Measurements from ENCODE around the gene USP1.

Gene USP1

GRCh38 chr1:62417351-62417999 is 19.4 kb upstream of the USP1 start:
- DNase-seq (ENCODE audit: extremely low read depth, insufficient read length): no peak
- TF ChIP-seq CTCF (IDR thresholded peaks at IDR 0.05; ENCODE audit: insufficient read depth, low read length, poor library complexity, severe bottlenecking): no peak
- no peaks in the 10 kb centered on the region for H3K36me3 ChIP-seq (ENCODE audit: control insufficient read depth, insufficient read depth, low read length)
- no peak overlapping the region for H3K4me3 ChIP-seq (replicated peaks; ENCODE audit: low read depth, low read length)
- no peaks in the 10 kb centered on the region for H3K27me3 ChIP-seq (replicated peaks; ENCODE audit: control insufficient read depth, insufficient read depth, low read length)

GRCh38 chr1:62420214-62420613 is 16.6 kb upstream of the USP1 start:
- no peak overlapping the region for H3K4me3 ChIP-seq (replicated peaks; ENCODE audit: low read depth, low read length)
- no peak for DNase-seq (ENCODE audit: extremely low read depth, insufficient read length)
- no peak for TF ChIP-seq CTCF (IDR thresholded peaks at IDR 0.05; ENCODE audit: insufficient read depth, low read length, poor library complexity, severe bottlenecking)
- H3K27me3 ChIP-seq (replicated peaks; ENCODE audit: control insufficient read depth, insufficient read depth, low read length): no peaks in the 10 kb centered on the region
- H3K36me3 ChIP-seq (ENCODE audit: control insufficient read depth, insufficient read depth, low read length): no peaks in the 10 kb centered on the region

- no peak for DNase-seq (ENCODE audit: extremely low read depth, insufficient read length)
- H3K36me3 ChIP-seq (ENCODE audit: control insufficient read depth, insufficient read depth, low read length): no peaks in the 10 kb centered on the region
- H3K4me3 ChIP-seq (replicated peaks; ENCODE audit: low read depth, low read length): no peak overlapping the region
- no peaks in the 10 kb centered on the region for H3K27me3 ChIP-seq (replicated peaks; ENCODE audit: control insufficient read depth, insufficient read depth, low read length)
- TF ChIP-seq CTCF (IDR thresholded peaks at IDR 0.05; ENCODE audit: insufficient read depth, low read length, poor library complexity, severe bottlenecking): no peak
These were observed 13.1 kb upstream of the USP1 start for GRCh38 chr1:62423580-62424242.

- no peak for DNase-seq (ENCODE audit: extremely low read depth, insufficient read length)
- Histone ChIP-seq H3K4me3 (replicated peaks; ENCODE audit: low read depth, low read length) (no peak overlapping the region), H3K36me3 (ENCODE audit: control insufficient read depth, insufficient read depth, low read length) (no peaks in the 10 kb centered on the region), H3K27me3 (replicated peaks; ENCODE audit: control insufficient read depth, insufficient read depth, low read length) (no peaks in the 10 kb centered on the region)
- no peak for TF ChIP-seq CTCF (IDR thresholded peaks at IDR 0.05; ENCODE audit: insufficient read depth, low read length, poor library complexity, severe bottlenecking)
These were observed 12.4 kb upstream of the USP1 start for GRCh38 chr1:62424411-62424810.

GRCh38 chr1:62425041-62425440 is 11.8 kb upstream of the USP1 start:
- H3K27me3 ChIP-seq (replicated peaks; ENCODE audit: control insufficient read depth, insufficient read depth, low read length): no peaks in the 10 kb centered on the region
- no peak for DNase-seq (ENCODE audit: extremely low read depth, insufficient read length)
- H3K36me3 ChIP-seq (ENCODE audit: control insufficient read depth, insufficient read depth, low read length): no peaks in the 10 kb centered on the region
- no peak for TF ChIP-seq CTCF (IDR thresholded peaks at IDR 0.05; ENCODE audit: insufficient read depth, low read length, poor library complexity, severe bottlenecking)
- H3K4me3 ChIP-seq (replicated peaks; ENCODE audit: low read depth, low read length): no peak overlapping the region

Data from GM06990 (cell line).